Measurements from ENCODE around the gene GALNT10. TPM values are rescaled to one million over a fixed set of nuclear protein-coding genes. Genes with fewer than 3 reads are reported as not detected.

Gene GALNT10
- total RNA-seq, 1 donor from 2014 or later, result 20.6 TPM

GRCh38 chr5:154236536-154237375, 46.2 kb downstream of the GALNT10 start:
- TF ChIP-seq CTCF (IDR thresholded peaks at IDR 0.05; ENCODE audit: unreplicated experiment), result no peak
- Mint-ChIP-seq H3K36me3 (ENCODE audit: insufficient read depth) (no peaks in the 10 kb centered on the region), H3K27ac (no peak overlapping the region), H3K27me3 (no peaks in the 10 kb centered on the region), H3K4me3 (ENCODE audit: low read depth) (no peak overlapping the region), H3K9me3 (ENCODE audit: low read depth) (no peaks in the 10 kb centered on the region), H3K4me1 (ENCODE audit: low read depth) (peaks cover 5% of the 10 kb centered on the region)
- no peak for DNase-seq (ENCODE audit: low spot score, unreplicated experiment)

GRCh38 chr5:154237376-154237743, 46.8 kb downstream of the GALNT10 start:
- Mint-ChIP-seq H3K9me3 (ENCODE audit: low read depth) (no peaks in the 10 kb centered on the region), H3K27ac (no peak overlapping the region), H3K4me3 (ENCODE audit: low read depth) (no peak overlapping the region), H3K27me3 (no peaks in the 10 kb centered on the region), H3K36me3 (ENCODE audit: insufficient read depth) (no peaks in the 10 kb centered on the region), H3K4me1 (ENCODE audit: low read depth) (peaks cover 5% of the 10 kb centered on the region)
- TF ChIP-seq CTCF (IDR thresholded peaks at IDR 0.05; ENCODE audit: unreplicated experiment), result no peak
- DNase-seq (ENCODE audit: low spot score, unreplicated experiment), result no peak

DNA sequence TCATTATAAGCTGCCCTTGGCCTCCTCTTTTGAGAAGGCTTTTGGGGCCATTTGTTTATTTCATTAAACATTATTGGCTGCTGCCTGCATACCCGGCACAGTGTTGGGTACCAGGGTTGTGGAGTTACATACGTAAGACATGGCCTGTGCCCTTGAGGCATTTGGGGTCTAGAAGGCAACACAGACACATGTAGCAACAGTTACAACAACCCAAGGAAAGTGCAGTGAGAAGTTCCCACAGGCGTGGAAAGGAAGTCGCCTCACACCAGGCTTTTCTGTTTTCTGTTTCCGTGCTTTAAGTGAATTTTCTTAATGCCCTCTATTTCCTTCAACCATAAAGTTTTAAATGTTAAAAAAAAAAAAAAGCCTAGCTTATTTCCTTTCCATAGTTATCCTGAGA, 47.4 kb downstream of the GALNT10 start:
- Mint-ChIP-seq H3K4me3 (ENCODE audit: low read depth) (no peak overlapping the region), H3K4me1 (ENCODE audit: low read depth) (peaks cover 5% of the 10 kb centered on the region), H3K27me3 (no peaks in the 10 kb centered on the region), H3K27ac (no peak overlapping the region), H3K9me3 (ENCODE audit: low read depth) (no peaks in the 10 kb centered on the region), H3K36me3 (ENCODE audit: insufficient read depth) (no peaks in the 10 kb centered on the region)
- TF ChIP-seq CTCF (IDR thresholded peaks at IDR 0.05; ENCODE audit: unreplicated experiment), result no peak
- no peak for DNase-seq (ENCODE audit: low spot score, unreplicated experiment)

DNA sequence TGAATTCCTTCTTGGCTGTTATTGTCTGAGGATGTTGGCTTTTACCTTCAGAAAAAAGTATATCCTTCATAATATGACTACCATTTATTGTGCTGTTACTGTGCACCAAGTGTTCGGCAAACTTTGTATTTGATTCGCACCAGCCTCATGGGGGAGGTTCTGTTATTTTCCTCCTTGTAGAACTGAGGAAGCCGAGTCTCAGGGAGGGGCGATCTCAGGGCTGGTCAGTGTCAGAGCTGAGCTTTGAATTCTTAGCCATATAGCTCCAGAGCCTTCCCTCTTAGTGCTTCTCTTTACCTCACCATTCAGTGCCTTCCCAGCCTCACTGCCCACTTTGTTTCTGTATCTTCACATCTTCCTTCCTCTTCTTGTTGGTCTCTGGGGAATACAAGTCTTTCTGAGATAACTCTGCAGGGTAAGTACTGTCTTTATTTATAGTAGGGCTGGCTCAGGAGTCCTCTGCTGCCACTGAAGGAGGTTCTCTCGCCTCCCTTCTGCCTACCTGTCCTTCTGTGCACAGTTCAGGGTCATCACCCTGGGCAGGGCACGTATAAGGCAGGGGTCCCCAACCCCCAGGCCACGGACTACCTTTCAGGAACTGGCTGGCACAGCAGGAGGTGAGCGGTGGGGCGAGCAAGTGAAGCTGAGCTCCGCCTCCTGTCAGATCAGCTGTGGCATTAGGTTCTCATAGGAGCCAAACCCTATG, 48.4 kb downstream of the GALNT10 start:
- no peak for TF ChIP-seq CTCF (IDR thresholded peaks at IDR 0.05; ENCODE audit: unreplicated experiment)
- Mint-ChIP-seq H3K9me3 (ENCODE audit: low read depth) (no peaks in the 10 kb centered on the region), H3K36me3 (ENCODE audit: insufficient read depth) (no peaks in the 10 kb centered on the region), H3K27me3 (no peaks in the 10 kb centered on the region), H3K4me3 (ENCODE audit: low read depth) (no peak overlapping the region), H3K27ac (no peak overlapping the region), H3K4me1 (ENCODE audit: low read depth) (peaks cover 9% of the 10 kb centered on the region)
- no peak for DNase-seq (ENCODE audit: low spot score, unreplicated experiment)

GRCh38 chr5:154240595-154240994, 50.1 kb downstream of the GALNT10 start:
- Mint-ChIP-seq H3K27me3 (no peaks in the 10 kb centered on the region), H3K27ac (peak overlapping the region; percentile 56), H3K36me3 (ENCODE audit: insufficient read depth) (no peaks in the 10 kb centered on the region), H3K4me3 (ENCODE audit: low read depth) (no peak overlapping the region), H3K9me3 (ENCODE audit: low read depth) (no peaks in the 10 kb centered on the region), H3K4me1 (ENCODE audit: low read depth) (peaks cover 9% of the 10 kb centered on the region)
- DNase-seq (ENCODE audit: low spot score, unreplicated experiment), result no peak
- TF ChIP-seq CTCF (IDR thresholded peaks at IDR 0.05; ENCODE audit: unreplicated experiment), result no peak

All from progenitor cell of endocrine pancreas (in vitro differentiated cells).